T-helper 2 cell (primary cell): Measurements from ENCODE around the gene PTGIR.
"Not testable (repeated sequence)": the region's sequence is repeated elsewhere in the genome, so short reads cannot be mapped to it uniquely, and the experiment has no call there.

ENCODE experiments used
- DNase-seq, 5 experiments: peaks; one replicate each; pipeline versions ENCODE4 v3.0.0 to v3.0.0-alpha.2; 2012 to 2022

PTGIR gene

GRCh38 chr19:46639358-46640182, 14.7 kb upstream of the PTGIR start:
- peak in 1 of 5 experiments; percentile 38 for DNase-seq

- no peak for DNase-seq
Observed at GRCh38 chr19:46637224-46637623, 12.3 kb upstream of the PTGIR start.

- peak in 2 of 5 experiments; percentile 32 to 34 for DNase-seq
Observed at GRCh38 chr19:46635920-46636761, 11.3 kb upstream of the PTGIR start, which contains the start of gene GNG8. GNG8 (minus strand) TSS chr19:46636202; CDS start chr19:46634682, 1,520 bp downstream.

- no peak for DNase-seq
Observed at GRCh38 chr19:46634656-46635218, 9.8 kb upstream of the PTGIR start.

- peak; percentile 84 to 97 (median 92) for DNase-seq
Observed at GRCh38 chr19:46634045-46634655, 9.3 kb upstream of the PTGIR start.

GRCh38 chr19:46633130-46633529, 8.2 kb upstream of the PTGIR start:
- DNase-seq, result no peak

- no peak for DNase-seq
Observed at GRCh38 chr19:46631481-46631880, 6.6 kb upstream of the PTGIR start.

DNA sequence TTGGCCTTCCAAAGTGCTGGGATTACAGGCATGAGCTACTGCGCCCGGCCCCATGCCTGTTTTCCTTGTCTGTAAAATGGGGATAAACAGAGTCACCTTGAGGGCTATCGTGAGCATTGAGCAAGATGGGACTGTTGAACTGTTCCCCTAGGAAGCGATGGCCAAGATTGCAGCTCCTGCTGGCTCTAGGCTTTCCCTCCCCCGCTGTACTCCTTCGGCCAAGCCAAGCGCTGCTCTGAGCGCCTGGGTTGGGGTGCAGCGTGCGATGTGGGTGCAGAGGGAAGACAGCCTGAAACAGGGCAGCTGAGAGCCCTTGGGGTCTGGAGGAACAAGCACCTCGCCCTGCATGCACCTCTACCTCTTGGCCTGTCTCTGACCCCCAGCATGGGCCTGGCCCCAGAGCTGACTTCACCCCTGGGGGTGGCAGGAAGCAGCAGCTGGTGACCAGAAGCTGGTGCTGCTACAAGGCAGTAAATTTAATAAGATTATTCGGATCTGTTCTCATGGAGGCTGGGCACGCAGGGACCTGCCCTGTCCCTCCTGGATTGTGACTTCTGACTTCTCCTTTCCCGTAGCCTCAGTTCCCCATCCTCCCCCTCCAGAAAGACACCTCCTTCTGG, 5.8 kb upstream of the PTGIR start:
- no peak for DNase-seq

- no peak for DNase-seq
Observed at GRCh38 chr19:46629546-46630025, 4.7 kb upstream of the PTGIR start.

GRCh38 chr19:46628970-46629369, 4.1 kb upstream of the PTGIR start:
- not testable (repeated sequence) for DNase-seq

DNA sequence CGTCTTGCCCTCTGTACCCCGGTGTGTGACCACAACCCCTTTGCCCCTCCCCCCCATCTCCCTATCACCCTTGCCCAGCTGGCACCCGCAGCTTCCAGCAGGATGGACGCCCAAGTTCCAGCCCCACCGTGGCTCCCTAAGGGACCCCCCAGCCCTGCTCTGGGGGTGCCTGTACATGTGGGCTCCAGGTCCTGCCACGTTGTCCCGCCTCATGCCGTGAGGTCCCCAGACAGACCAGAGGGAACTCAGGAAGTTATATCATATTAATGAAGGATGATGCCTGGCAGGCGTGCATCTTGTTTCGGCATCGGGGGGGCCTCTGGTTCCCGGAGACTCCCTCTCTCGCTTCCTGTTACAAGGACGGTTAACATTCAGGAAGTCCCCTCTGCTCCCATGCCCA, 1.6 kb upstream of the PTGIR start:
- no peak for DNase-seq

DNA sequence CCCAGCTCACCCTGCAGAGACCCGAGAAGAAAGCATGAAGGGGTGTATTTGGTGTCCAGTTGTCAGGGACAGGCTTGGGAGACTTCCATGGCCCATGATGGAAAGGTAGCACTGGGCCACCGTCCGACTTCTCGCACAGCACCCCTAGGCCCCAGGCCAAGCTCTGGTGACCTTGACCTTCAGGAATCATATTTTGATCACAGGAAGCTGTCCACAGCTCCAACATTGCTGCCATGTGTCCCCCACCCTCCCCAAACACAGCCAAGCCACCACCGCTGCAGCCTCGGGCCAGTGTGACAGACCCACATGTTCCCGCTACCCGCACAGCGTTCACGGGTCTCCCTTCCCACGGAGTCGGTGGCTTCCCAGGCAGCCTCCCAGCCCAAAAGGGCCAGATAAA, 842 bp upstream of the PTGIR start:
- no peak for DNase-seq

DNA sequence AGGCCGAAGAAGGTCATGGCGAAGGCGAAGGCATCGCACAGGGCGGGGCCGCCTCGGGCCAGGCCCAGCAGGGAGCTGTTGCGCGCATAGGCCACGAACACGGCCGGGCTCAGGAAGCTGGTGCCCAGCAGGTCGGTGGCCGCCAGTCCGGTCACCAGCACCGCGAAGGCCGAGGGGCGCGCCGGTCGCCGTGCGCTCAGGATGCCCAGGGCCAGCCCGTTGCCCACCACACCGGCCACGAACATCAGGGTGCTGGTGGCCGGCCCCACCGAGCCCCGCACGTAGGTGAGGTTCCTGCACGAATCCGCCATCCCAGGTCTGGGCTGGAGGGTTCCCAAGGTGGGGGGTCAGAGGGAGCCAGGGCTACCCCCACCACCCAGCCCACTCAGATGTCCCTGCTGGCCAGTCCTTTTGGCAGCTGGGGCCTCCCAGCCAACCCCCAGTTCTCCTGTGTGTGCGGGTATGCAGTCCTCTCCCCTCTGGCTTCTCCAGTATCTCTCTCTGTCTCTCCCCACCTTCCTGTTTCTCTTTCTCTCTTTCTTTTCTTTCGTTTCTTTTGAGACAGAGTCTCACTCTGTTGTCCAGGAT, 880 bp downstream of the PTGIR start:
- no peak for DNase-seq

DNA sequence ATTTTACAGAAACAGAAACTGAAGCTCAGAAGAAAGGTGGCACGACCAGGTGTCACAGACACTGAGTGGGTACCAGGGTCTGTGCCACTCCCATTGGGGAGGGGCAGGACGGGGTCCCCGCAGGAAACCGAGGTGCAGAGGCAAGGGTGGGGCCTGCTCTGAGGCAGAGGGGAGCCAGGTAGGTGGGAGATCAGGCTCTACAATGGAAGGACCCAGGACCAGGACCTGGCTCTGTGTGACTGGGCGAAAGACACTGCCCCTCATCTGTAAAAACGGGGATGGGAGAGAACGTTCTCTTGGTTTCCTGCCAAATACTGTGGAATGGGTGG, 2.8 kb downstream of the PTGIR start:
- DNase-seq, result no peak

DNA sequence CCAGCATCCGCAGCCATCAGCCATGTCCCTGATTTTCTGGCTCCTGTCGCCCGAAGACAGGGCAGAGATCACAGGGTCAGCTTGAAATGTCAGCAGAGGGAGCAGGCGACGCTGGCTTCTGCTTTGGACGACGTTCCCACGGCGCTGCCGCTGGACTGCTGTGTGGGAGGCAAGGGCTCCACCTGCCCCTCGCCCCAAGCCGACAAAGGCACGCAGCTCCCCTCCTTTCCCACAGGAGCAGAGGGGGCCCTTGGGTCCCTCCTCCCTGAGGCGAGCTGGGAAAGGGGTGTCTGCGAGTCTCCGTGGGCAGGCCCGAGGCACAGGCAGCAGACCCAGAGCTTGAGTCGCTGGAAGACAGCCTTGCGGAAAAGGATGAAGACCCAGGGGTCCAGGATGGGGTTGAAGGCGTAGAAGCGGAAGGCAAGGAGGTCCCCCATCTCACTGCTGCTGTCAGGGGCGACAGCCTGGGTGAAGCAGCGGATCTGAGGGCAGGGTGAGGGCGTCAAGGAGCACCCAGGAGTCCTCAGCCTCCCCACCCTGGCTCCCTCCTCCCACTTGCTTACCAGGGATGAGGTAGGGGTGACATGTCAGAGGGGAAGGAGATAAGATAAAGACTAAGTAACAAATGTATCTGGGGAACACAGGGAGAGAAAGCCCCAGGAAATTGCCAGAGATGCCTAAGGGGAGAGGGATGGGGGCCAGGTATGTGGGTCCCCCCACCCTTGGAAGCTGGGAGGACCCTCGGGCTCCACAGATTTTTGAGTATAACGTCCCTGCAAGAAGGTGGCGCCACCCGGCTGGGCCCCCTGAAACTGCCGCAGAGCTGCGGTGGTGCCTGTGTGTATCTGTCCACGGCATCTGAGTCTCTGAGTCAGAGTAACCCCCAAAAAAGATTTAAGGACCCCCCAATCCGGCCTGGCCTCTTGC, 3.4 kb downstream of the PTGIR start:
- DNase-seq, result no peak

DNA sequence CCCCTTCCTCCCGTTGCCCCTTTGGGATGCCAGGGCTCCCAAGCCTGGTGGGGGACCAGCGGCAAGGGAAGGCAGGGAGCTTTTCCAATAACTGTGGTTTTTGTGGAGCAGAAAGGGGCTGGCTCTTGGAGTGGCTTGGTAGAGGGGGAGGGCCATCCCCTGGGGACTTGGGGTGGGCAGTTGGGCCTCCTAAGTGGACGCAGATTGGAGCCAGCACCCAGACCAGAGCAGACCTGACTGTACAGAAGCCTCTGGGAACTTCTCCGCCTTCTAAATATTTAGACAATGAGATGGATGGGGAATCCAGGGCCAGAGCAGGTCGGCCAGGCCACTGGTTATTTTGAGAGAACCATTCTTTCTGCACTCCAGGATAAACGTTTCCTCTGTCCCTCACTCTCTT, 4.2 kb downstream of the PTGIR start:
- DNase-seq, result no peak

GRCh38 chr19:46620267-46620666, 4.6 kb downstream of the PTGIR start:
- DNase-seq, result no peak

- DNase-seq, result no peak
Observed at GRCh38 chr19:46618670-46619231, 6.1 kb downstream of the PTGIR start.

GRCh38 chr19:46617601-46618000, 7.3 kb downstream of the PTGIR start:
- no peak for DNase-seq

DNA sequence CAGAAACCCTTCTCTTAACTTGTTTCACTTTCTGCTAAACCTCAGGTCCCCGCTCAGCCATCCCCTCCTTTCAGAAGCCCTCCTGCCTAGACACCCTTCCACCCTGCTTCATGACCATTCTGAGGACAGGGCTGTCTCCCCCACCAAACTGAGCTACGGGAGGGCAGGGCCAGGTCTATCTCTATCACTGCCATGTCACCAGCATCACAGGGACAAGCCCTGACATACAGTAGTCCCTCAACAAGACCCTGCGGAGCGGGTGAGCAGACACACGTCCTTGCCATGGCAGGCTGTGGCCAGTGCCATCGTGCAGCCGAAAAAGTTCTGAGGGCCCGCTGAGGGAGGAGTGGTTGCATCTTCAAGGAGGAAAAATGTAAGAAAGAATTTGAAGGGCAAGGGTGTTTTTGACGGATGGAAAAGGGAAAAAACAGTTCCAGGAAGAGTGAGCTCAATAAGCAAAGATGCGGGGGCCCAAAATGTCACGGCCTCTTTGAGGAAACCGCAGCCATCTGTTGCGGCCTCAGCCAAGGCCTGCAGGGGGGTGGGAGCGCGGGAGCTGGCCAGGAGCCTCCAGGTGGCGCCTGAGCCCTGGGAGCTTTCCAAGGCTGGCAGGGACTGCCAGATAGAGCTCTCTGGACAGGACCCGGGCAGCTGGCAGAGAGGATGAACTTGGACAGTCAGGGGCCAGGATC, 8.1 kb downstream of the PTGIR start:
- DNase-seq, result no peak
